ENCODE results near the gene PPP2R5D.

- TF ChIP-seq EZH2phosphoT487 (IDR thresholded peaks at IDR 0.05; ENCODE audit: borderline replicate concordance, low read length) (no peak), CTCF (IDR thresholded peaks at IDR 0.05; ENCODE audit: low read depth, low read length, poor library complexity, severe bottlenecking) (no peak)
Measured at GRCh38 chr6:42981836-42982235, 2.5 kb upstream of the PPP2R5D start.

Measured in DOHH2 (cell line).